Peyer's patch (tissue), 4 donors: ENCODE data around the gene CEP126.

Experiments
- CTCF ChIP-seq, 6 experiments: fragments of 450-650 bp in 4 of 6; fragments of 200-600 bp in 2 of 6; sonication (generic) in 1 of 6; IDR thresholded peaks; one replicate each; pipeline ENCODE4 v1.5.1; 2017 to 2019; ENCODE audit warnings: antibody characterized with exemption in 6 of 6, mild to moderate bottlenecking in 3 of 6, moderate library complexity in 1 of 6
- POLR2A ChIP-seq, 2 donors: fragments of 450-650 bp; IDR thresholded peaks; one replicate each; pipeline ENCODE4 v1.5.1; 2017; ENCODE audit warnings: antibody characterized with exemption in 2 of 2, mild to moderate bottlenecking in 2 of 2, moderate library complexity in 2 of 2

GRCh38 chr11:102036757-102037156 lies 121.9 kb downstream of the CEP126 start:
- TF ChIP-seq CTCF (IDR thresholded peaks at IDR 0.05) (no peak), POLR2A (IDR thresholded peaks at IDR 0.05) (no peak)
